Measurements from ENCODE around the gene NEURL1B. TPM values are rescaled to one million over a fixed set of nuclear protein-coding genes. Genes with fewer than 3 reads are reported as not detected.

Gene NEURL1B
- total and polyA plus RNA-seq, 2 experiments from 2014 or later, result 0.65 to 5.8 TPM

DNA sequence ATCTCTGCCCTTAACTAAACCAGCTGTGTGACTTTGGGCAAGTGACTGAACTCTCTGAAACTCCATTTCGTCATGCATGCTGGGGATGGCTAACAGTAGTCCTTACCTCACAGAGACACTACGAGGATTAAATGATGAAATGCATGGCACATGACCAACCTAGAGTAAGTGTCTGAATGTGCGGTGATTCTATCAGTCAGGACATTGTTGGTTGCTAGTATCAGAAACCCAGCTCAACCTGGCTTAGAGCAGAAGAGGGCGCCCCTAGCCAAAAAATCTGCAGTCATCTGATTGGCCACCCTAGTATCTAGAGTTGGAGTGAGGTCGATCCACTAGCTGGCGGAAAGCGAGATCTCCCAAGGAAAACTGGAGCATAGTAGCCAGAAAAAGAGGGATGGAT lies 25.2 kb downstream of the NEURL1B start:
- DNase-seq (ENCODE audit: low spot score), result no peak
- no peaks in the 10 kb centered on the region for H4K20me1 ChIP-seq (ENCODE audit: insufficient read depth, poor library complexity, severe bottlenecking)
- peaks cover 13% of the 10 kb centered on the region for H3K4me1 ChIP-seq (ENCODE audit: insufficient read depth)
- WGBS (ENCODE audit: low lambda C conversion rate, missing lambda C conversion rate), result 78% methylated on average over 7 of the region's 7 CpGs
- no peak overlapping the region for H3K4me2 ChIP-seq
- no peak overlapping the region for H2AFZ ChIP-seq
- H3K36me3 ChIP-seq (replicated peaks; ENCODE audit: insufficient read depth, low read depth), result no peaks in the 10 kb centered on the region
- TF ChIP-seq, protein P1, sequence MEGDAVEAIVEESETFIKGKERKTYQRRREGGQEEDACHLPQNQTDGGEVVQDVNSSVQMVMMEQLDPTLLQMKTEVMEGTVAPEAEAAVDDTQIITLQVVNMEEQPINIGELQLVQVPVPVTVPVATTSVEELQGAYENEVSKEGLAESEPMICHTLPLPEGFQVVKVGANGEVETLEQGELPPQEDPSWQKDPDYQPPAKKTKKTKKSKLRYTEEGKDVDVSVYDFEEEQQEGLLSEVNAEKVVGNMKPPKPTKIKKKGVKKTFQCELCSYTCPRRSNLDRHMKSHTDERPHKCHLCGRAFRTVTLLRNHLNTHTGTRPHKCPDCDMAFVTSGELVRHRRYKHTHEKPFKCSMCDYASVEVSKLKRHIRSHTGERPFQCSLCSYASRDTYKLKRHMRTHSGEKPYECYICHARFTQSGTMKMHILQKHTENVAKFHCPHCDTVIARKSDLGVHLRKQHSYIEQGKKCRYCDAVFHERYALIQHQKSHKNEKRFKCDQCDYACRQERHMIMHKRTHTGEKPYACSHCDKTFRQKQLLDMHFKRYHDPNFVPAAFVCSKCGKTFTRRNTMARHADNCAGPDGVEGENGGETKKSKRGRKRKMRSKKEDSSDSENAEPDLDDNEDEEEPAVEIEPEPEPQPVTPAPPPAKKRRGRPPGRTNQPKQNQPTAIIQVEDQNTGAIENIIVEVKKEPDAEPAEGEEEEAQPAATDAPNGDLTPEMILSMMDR (IDR thresholded peaks at IDR 0.05; ENCODE audit: poor library complexity), result no peak
- H3K79me2 ChIP-seq, result no peaks in the 10 kb centered on the region
- no peak overlapping the region for H3K4me3 ChIP-seq
- H3K27me3 ChIP-seq, result no peaks in the 10 kb centered on the region
- H3K9me3 ChIP-seq (ENCODE audit: low read depth), result no peaks in the 10 kb centered on the region
- H3K27ac ChIP-seq, result no peak overlapping the region
- no peaks in the 10 kb centered on the region for H3K9me2 ChIP-seq (replicated peaks; ENCODE audit: insufficient read depth)

DNA sequence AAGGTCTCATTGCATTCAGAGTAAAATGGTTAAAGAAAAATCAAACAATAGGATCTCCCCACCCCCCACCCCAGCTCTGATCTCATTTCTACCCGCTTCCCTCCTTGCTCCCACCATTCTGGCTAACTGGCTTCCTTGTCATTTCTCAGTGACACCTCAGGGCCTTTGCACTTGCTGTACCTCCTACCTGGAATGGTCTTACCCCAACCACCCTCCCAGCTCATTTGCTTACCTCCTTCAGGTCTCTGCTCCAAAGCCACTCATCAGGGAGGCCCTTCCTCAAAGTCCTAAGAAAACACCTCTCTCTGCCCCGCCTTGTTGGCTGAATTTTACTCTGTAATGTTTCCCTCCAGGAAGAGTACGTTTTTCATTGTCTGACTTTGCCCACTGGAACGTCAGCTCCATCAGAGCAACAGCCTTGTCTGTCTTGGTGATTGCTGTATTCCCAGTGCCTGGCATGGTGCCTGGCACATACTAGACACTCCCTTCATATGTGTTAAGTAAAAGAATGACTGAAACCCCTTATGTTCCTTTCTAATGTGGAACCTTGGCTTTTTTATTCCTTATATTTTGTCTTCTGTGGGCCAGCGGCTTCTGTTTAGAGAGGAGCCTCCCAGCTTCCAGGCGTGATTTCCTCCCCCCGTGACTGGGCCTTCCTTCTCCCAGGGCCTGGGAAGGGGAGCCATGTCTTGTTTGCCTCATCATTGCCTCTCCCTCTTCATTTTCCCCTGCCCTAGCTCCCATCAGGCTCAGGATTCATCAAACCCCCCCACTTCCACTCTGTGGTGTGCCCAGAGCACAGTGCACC lies 26.9 kb downstream of the NEURL1B start:
- H3K4me2 ChIP-seq, result no peak overlapping the region
- H3K4me3 ChIP-seq, result no peak overlapping the region
- H2AFZ ChIP-seq, result no peak overlapping the region
- no peaks in the 10 kb centered on the region for H3K79me2 ChIP-seq
- TF ChIP-seq EZH2phosphoT487 (IDR thresholded peaks at IDR 0.05; ENCODE audit: low read depth, severe bottlenecking, unreplicated experiment) (no peak), EZH2 (IDR thresholded peaks at IDR 0.05; ENCODE audit: borderline replicate concordance) (no peak)
- H3K9me2 ChIP-seq (replicated peaks; ENCODE audit: insufficient read depth), result no peaks in the 10 kb centered on the region
- WGBS (ENCODE audit: low lambda C conversion rate, missing lambda C conversion rate), result 86% methylated on average over 7 of the region's 7 CpGs
- H4K20me1 ChIP-seq (ENCODE audit: insufficient read depth, poor library complexity, severe bottlenecking), result no peaks in the 10 kb centered on the region
- H3K27ac ChIP-seq, result no peak overlapping the region
- no peaks in the 10 kb centered on the region for H3K9me3 ChIP-seq (ENCODE audit: low read depth)
- H3K27me3 ChIP-seq, result no peaks in the 10 kb centered on the region
- no peak for DNase-seq (ENCODE audit: low spot score)
- H3K4me1 ChIP-seq (ENCODE audit: insufficient read depth), result peaks cover 13% of the 10 kb centered on the region
- no peaks in the 10 kb centered on the region for H3K36me3 ChIP-seq (replicated peaks; ENCODE audit: insufficient read depth, low read depth)

DNA sequence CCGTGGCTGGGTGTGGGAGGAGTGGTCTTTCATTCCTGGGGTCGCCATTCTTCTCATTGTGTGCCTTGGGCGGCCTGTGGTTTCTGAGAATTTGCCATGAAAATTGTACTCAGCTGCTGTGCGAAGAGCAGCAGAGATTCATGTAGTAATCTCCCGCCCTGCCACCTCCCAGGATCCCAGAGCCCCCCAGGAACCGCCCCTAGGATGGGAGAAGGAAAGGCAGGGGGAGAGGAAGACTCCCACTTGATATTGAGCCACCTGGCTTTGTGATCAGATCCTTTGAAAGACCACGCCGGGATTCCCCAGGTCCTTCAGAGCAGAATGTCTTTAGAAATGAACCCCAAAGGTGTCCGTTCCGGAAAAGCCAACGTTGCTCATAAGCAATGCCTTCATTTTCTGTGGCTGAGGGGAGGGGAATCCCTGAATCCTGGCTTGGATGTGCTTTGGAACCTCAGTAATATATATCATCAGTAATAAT lies 27.6 kb downstream of the NEURL1B start:
- no peak overlapping the region for H3K27ac ChIP-seq
- H4K20me1 ChIP-seq (ENCODE audit: insufficient read depth, poor library complexity, severe bottlenecking), result no peaks in the 10 kb centered on the region
- no peak for DNase-seq (ENCODE audit: low spot score)
- WGBS (ENCODE audit: low lambda C conversion rate, missing lambda C conversion rate), result 87% methylated on average over 11 of the region's 11 CpGs
- H3K4me1 ChIP-seq (ENCODE audit: insufficient read depth), result peaks cover 17% of the 10 kb centered on the region
- no peaks in the 10 kb centered on the region for H3K9me3 ChIP-seq (ENCODE audit: low read depth)
- H3K79me2 ChIP-seq, result no peaks in the 10 kb centered on the region
- no peak overlapping the region for H2AFZ ChIP-seq
- no peaks in the 10 kb centered on the region for H3K36me3 ChIP-seq (replicated peaks; ENCODE audit: insufficient read depth, low read depth)
- no peaks in the 10 kb centered on the region for H3K27me3 ChIP-seq
- no peaks in the 10 kb centered on the region for H3K9me2 ChIP-seq (replicated peaks; ENCODE audit: insufficient read depth)
- no peak overlapping the region for H3K4me2 ChIP-seq
- TF ChIP-seq EZH2phosphoT487 (IDR thresholded peaks at IDR 0.05; ENCODE audit: low read depth, severe bottlenecking, unreplicated experiment) (no peak), EZH2 (IDR thresholded peaks at IDR 0.05; ENCODE audit: borderline replicate concordance) (no peak)
- no peak overlapping the region for H3K4me3 ChIP-seq

DNA sequence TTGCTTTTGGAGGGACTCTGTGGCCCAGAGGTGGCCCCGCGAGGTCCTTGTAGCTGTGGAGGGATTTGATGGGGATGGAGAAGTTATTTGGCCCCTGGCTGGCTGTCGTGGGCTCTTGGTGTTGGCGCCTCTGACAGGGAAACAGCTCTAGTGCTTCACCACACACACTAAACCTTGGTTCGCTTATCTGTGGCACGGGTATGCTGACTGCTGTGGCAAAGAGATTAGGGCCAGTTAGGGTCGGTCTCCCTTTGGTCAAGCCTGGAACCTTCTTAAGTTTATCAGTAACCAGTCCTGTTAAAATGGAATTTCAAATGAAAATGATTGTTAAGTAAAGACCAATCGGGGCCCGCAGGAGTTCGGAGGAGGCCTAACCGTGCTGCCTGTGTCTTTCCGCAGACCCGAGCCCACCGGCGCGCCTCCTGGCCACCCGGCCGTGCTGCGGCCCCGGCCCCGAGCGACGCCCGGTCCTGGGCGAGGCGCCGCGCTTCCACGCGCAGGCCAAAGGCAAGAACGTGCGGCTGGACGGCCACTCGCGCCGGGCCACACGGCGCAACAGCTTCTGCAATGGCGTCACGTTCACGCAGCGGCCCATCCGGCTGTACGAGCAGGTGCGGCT lies 28.4 kb downstream of the NEURL1B start:
- no peak for DNase-seq (ENCODE audit: low spot score)
- WGBS (ENCODE audit: low lambda C conversion rate, missing lambda C conversion rate), result 96% methylated on average over 45 of the region's 45 CpGs
- Histone ChIP-seq H4K20me1 (ENCODE audit: insufficient read depth, poor library complexity, severe bottlenecking) (no peaks in the 10 kb centered on the region), H3K27ac (no peak overlapping the region), H3K27me3 (no peaks in the 10 kb centered on the region), H3K4me1 (ENCODE audit: insufficient read depth) (peaks cover 10% of the 10 kb centered on the region), H3K4me3 (no peak overlapping the region), H3K9me3 (ENCODE audit: low read depth) (no peaks in the 10 kb centered on the region), H2AFZ (no peak overlapping the region), H3K4me2 (no peak overlapping the region), H3K9me2 (replicated peaks; ENCODE audit: insufficient read depth) (no peaks in the 10 kb centered on the region), H3K79me2 (no peaks in the 10 kb centered on the region), H3K36me3 (replicated peaks; ENCODE audit: insufficient read depth, low read depth) (no peaks in the 10 kb centered on the region)
- TF ChIP-seq EZH2 (IDR thresholded peaks at IDR 0.05; ENCODE audit: borderline replicate concordance) (no peak), EZH2phosphoT487 (IDR thresholded peaks at IDR 0.05; ENCODE audit: low read depth, severe bottlenecking, unreplicated experiment) (no peak)
- TF ChIP-seq, protein P1 (IDR thresholded peaks at IDR 0.05; ENCODE audit: poor library complexity), result no peak

All from hepatocyte (in vitro differentiated cells).